Measurements from ENCODE around the gene VPS51. TPM values are rescaled to one million over a fixed set of nuclear protein-coding genes. Genes with fewer than 3 reads are reported as not detected.

Gene VPS51
- total RNA-seq, 1 donor from 2014 or later = 190 TPM

DNA sequence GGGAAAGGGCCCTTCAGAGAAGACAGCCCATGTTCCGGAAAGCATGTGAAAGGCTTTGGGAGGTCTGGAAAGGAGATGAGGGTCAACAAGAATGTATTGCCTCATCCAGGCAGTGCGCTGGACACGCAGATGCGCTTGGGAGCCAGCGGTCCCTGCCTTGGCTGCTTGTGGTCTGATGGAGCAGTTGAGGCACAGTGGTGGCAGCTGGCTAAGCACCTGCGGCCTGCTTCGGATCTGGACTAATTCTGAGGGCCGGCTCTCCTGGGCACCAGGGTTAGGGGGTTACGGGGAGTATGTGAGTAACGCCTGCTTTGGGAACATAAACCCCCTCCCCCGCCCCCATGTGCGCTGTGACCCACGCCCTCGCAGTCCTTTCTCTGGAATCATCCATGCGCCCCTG, 11.1 kb downstream of the VPS51 start:
- no peak for DNase-seq (ENCODE audit: low read depth, low spot score)

DNA sequence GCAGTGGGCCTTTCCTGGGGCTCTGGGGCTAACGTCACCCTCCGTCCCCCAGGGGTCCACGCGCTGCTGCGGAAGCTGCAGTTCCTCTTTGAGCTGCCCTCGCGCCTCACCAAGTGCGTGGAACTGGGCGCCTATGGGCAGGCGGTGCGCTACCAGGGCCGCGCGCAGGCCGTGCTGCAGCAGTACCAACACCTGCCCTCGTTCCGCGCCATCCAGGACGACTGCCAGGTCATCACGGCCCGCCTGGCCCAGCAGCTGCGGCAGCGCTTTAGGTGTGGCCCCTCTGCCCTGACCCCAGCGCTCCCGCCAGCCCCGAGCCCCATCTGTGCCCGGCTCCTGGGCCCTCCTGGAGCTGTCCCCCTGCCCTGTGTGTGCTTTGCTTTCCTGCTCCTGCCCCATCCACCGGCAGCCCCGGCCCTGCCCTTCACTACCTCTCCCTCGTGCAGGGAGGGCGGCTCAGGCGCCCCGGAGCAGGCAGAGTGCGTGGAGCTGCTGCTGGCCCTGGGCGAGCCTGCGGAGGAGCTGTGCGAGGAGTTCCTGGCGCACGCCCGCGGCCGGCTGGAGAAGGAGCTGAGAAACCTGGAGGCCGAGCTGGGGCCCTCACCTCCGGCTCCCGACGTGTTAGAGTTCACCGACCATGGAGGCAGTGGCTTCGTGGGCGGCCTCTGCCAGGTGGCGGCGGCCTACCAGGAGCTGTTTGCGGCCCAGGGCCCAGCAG, 11.9 kb downstream of the VPS51 start:
- no peak for DNase-seq (ENCODE audit: low read depth, low spot score)

DNA sequence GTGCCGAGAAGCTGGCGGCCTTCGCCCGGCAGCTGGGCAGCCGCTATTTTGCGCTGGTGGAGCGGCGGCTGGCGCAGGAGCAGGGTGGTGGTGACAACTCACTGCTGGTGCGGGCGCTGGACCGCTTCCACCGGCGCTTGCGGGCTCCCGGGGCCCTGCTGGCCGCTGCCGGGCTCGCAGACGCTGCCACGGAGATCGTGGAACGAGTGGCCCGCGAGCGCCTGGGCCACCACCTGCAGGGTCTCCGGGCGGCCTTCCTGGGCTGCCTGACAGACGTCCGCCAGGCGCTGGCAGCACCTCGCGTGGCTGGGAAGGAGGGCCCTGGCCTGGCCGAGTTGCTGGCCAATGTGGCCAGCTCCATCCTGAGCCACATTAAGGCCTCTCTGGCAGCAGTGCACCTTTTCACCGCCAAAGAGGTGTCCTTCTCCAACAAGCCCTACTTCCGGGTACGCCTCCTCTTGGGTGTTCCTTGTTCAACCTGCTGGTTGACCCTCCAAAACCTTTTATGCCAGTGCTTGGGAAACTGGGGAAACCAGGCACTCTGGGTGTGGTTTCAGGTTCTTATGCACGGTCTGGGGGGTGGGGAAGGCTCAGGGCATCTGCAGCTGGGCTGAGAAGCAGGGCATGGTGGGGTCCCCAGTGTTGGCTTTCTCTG, 12.6 kb downstream of the VPS51 start:
- no peak for DNase-seq (ENCODE audit: low read depth, low spot score)

GRCh38 chr11:65109231-65110198, 13.5 kb downstream of the VPS51 start:
- no peak for DNase-seq (ENCODE audit: low read depth, low spot score)

DNA sequence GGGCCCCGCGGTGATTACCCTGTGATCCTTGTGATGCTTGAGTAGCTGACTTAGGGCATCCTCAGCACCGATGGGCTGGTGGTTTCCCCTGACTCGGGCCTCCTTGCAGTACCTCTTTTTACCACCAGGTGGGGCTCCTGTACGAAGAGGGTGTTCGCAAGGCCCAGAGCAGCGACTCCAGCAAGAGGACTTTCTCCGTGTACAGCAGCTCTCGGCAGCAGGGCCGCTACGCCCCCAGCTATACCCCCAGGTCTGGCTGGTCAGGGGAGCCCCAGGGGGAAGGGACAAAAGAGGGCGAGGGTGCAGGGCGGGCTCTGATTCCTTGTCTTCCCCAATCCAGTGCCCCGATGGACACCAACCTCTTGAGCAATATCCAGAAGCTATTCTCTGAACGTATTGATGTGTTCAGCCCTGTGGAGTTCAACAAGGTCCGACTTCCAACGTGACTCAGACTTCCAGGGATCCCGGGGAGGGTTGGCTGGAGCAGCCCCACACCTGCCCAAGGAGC, 14.4 kb downstream of the VPS51 start:
- no peak for DNase-seq (ENCODE audit: low read depth, low spot score)

DNA sequence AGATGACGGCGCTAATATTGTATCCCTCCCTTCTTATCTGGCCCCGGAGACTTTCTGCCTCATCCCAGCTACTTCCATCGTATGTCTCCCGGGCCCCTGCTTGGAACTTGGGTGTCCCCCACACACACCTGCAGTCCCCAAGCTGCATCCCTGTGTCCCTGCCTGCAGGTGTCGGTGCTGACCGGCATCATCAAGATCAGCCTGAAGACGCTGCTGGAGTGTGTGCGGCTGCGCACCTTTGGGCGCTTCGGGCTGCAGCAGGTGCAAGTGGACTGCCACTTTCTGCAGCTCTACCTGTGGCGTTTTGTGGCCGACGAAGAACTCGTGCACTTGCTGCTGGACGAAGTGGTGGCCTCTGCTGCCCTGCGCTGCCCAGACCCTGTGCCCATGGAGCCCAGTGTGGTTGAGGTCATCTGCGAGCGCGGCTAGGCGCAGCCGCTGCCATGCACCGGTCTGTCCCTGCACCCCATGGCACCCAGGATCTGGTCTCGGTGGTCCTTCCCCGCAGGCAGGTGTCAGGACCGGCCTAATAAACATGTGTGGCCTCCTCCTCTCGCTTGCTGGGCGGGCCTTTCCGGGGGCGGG, 15.2 kb downstream of the VPS51 start:
- no peak for DNase-seq (ENCODE audit: low read depth, low spot score)

DNA sequence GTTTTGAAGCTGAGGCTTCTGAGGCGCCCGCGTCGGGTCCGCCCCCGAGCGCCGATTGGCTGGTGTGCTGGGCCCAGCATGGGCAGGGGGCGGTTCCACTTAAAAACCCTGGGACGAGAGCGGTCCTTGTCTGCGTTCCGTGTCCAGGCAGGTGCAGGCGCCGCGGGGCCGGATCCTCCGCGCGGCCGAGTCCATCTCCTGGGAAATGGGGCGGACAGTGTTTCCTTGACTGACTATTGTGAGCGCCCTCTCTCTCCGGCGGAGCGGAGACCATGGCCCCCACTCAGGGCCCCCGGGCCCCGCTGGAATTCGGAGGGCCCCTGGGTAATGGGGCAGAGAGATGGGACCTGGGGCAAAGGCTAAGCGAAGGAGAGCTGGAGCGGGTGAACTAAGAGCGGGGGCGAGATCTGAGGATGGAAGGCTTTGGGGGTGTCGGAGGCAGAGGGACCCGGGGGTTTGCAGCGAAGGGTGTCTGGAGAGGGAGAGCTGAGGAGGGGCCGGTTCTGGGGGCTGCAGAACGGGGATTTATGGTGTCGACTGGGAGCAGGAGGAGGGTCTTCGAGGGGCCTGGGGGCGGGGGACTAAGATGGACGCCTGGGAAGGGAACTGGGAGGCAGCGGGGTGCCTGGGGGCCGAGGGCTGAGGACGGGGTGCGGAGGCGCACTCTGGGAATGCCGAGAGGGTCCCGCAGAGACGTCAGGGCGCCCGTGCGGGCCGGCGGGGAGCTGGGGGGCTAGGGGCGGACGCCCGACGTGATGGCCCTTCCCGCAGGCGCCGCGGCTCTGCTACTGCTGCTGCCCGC, 15.9 kb downstream of the VPS51 start, which contains the start of gene TM7SF2:
Gene TM7SF2 (plus strand): TSS at position 129 of the 802 bp plus-strand sequence. CDS start 144 bp downstream, at position 273.
- DNase-seq (ENCODE audit: low read depth, low spot score) = peak; percentile 66

- DNase-seq (ENCODE audit: low read depth, low spot score) = no peak
Measured at GRCh38 chr11:65112546-65113360, 16.7 kb downstream of the VPS51 start.

DNA sequence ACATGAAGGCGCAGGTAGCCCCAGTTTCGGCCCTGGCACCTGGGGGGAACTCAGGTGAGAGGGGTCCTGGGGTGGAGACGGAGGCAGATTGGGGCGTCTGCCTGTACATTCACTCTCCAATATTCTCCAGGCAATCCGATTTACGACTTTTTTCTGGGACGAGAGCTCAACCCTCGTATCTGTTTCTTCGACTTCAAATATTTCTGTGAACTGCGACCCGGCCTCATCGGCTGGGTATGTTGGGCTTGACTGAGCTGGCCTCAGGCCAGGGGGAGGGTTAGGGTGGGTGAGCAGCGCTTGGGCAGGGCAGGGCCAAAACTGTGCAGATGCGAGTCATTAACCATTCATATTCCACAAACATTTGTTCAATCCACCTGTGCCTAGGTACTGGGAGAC, 17.3 kb downstream of the VPS51 start:
- DNase-seq (ENCODE audit: low read depth, low spot score) = no peak

DNA sequence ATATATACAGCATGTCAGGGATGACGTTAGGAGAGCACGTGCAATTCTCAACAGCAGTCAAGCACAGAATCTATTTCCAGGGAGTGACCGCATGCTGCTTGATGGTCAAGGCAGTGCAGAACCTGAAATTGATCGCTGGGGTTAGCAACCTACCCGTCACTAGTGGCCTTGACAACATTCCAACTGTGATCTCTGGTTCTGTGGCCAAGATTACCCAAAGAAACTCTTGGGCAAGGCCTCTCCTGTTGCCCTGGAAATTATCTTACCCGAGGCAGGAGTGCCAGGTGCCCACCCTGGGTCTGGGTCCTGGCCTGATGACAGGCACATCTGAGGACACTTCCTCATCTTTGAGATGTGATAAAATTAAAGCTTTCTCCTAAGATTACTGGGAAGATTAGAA, 17.8 kb downstream of the VPS51 start:
- DNase-seq (ENCODE audit: low read depth, low spot score) = no peak

DNA sequence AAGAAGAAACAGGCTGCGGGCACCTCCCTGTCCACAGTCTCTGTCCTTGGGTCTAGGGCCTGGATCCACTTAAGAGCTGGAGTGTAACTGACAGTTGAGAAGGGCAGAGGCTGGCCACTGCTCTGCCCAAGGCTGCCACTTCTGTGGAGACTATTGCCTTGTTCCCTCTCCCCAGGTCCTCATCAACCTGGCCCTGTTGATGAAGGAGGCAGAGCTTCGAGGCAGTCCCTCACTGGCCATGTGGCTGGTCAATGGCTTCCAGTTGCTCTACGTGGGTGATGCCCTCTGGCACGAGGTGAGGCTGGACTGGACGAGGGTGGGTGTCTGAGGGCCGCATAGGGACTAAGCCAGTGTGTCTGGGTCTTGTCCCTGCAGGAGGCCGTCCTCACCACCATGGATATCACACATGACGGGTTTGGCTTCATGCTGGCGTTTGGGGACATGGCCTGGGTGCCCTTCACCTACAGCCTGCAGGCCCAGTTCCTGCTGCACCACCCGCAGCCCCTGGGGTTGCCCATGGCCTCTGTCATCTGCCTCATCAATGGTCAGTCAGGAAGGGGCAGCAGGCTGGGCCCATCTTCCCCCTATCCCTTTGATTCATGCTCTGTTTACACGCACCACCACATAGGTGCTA, 18.6 kb downstream of the VPS51 start:
- DNase-seq (ENCODE audit: low read depth, low spot score) = no peak

GRCh38 chr11:65115361-65116082, 19.5 kb downstream of the VPS51 start:
- DNase-seq (ENCODE audit: low read depth, low spot score) = no peak

- DNase-seq (ENCODE audit: low read depth, low spot score) = no peak
Measured at GRCh38 chr11:65116370-65117205, 20.6 kb downstream of the VPS51 start.

DNA sequence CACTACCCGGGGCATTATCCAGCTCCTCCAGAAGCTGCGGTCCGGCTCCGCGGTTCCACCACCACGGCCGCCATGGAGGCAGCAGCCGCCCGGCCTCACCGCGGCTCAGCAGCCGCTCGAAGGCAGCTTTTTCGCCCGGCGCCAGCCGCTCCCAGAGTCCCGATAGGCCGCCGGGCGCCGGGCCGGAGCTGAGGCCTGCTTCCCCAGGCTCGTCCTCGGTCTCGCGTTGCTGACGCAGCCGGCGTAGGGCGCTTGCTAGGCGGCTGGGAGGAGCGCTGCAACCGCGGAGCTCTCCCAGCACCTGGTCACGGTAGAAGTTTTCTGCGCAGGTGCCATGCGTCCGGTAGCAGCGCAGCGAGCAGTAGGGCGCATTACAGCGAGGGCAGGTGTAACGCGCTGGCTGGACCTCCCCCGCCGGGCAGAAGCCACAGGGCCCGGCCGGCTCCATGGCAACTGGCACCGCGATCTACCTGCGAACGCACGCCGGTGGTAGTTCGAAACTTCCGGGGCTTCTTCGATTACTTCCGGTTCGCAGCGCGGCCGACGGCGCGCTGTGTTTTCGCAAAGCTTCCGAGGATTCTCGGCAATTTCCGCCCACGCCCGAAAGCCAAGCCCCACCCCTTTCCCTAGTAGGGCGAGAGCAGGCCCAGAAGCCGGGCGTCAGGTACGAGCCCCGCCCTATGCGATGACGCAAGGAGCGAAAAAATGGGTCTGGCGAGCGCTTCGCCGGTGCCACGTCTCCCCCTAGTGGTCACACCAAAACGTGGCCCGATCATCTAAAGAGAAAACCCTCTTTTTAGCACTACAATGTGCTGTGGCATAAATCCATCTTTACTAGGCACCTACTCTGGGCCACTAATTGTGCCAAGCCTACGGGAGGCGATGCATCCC, 21.4 kb downstream of the VPS51 start, which contains the start of gene ZNHIT2:
Gene ZNHIT2 (minus strand): TSS at position 496 of the 891 bp plus-strand sequence. CDS start 48 bp downstream, at position 448.
- peak; percentile 91 for DNase-seq (ENCODE audit: low read depth, low spot score)

DNA sequence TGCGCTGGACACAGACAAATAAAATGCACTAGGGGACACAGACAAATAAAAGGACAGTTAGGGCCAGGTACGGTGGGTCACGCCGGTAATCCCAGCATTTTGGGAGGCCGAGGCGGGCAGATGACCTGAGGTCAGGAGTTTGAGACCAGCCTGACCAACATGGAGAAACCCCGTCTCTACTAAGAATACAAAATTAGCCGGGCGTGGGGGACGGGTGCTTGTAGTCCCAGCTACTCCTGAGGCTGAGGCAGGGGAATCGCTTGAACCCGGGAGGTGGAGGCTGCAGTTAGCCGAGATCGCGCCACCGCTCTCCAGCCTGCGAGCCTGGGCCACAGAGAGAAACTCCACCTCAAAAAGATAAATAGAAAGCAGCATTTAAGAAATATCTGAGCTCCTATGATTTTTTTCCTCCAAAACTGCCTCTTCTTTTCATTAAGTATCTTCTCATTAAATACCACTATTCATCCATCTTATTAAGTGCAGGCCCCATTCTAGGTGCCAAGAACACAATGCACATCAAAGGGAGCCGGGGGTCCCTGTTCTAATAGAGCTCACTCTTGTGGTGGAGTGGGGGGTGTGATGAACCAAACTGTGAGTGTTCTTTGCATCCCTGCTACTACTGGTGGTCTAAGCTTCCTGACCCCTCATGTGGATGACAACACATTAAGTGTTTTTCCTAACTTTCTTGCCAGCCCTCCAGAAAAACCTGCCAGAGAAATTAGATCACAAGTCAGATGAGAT, 22.3 kb downstream of the VPS51 start:
- DNase-seq (ENCODE audit: low read depth, low spot score) = no peak
